DOHH2 (cell line): ENCODE results near the gene CPSF7.
"Not testable (repeated sequence)": the region's sequence is repeated elsewhere in the genome, so short reads cannot be mapped to it uniquely, and the experiment has no call there.

Experiments used
- H3F3A ChIP-seq: fragments of 200-600 bp; sonication (generic), shearing (Covaris generic); 2 replicates; pipeline ENCODE4 v1.6.0; 2016; ENCODE audit warnings: antibody characterized with exemption, mild to moderate bottlenecking; ENCODE audit not compliant: control insufficient read depth, insufficient read depth
- H3K27ac ChIP-seq: fragments of 200-600 bp; sonication (generic); 2 replicates; pipeline ENCODE4 v1.5.1; 2014; ENCODE audit warnings: low read depth, mild to moderate bottlenecking, low read length, moderate library complexity
- H3K27me3 ChIP-seq: fragments of 200-600 bp; sonication (generic); 2 replicates; pipeline ENCODE4 v1.6.1; 2014; ENCODE audit warnings: mild to moderate bottlenecking, low read length, mixed read lengths; ENCODE audit not compliant: control insufficient read depth
- H3K36me3 ChIP-seq: fragments of 200-600 bp; sonication (generic); 2 replicates; pipeline ENCODE4 v1.6.1; 2014; ENCODE audit warnings: mild to moderate bottlenecking, low read length, moderate library complexity, mixed read lengths; ENCODE audit not compliant: control insufficient read depth
- H3K4me1 ChIP-seq: fragments of 200-600 bp; sonication (generic); 2 replicates; pipeline ENCODE4 v1.6.1; 2014; ENCODE audit warnings: mild to moderate bottlenecking, low read length, mixed read lengths; ENCODE audit not compliant: control insufficient read depth
- H3K4me2 ChIP-seq: fragments of 200-600 bp; sonication (generic); 2 replicates; pipeline ENCODE4 v1.6.0; 2014; ENCODE audit warnings: mild to moderate bottlenecking, low read length, moderate library complexity
- H3K4me3 ChIP-seq: fragments of 200-600 bp; sonication (generic); 2 replicates; pipeline ENCODE4 v1.5.1; 2014; ENCODE audit warnings: mild to moderate bottlenecking, low read length, mixed read lengths
- H3K79me2 ChIP-seq: fragments of 200-600 bp; sonication (generic); 2 replicates; pipeline ENCODE4 v1.6.1; 2014; ENCODE audit warnings: mild to moderate bottlenecking, low read length, mixed read lengths; ENCODE audit not compliant: control insufficient read depth
- H3K9me2 ChIP-seq: fragments of 200-600 bp; sonication (generic); replicated peaks from 2 replicates; pipeline ENCODE4 v1.6.1; 2014; ENCODE audit warnings: mild to moderate bottlenecking, low read length, mixed read lengths; ENCODE audit not compliant: control insufficient read depth
- H3K9me3 ChIP-seq: fragments of 200-600 bp; sonication (generic); 2 replicates; pipeline ENCODE4 v1.6.1; 2014; ENCODE audit warnings: antibody characterized with exemption, low read length, mixed read lengths; ENCODE audit not compliant: control insufficient read depth, insufficient read depth
- H4K20me1 ChIP-seq: fragments of 200-600 bp; sonication (generic); 2 replicates; pipeline ENCODE4 v1.6.0; 2014; ENCODE audit warnings: low read depth, mild to moderate bottlenecking, antibody characterized with exemption, low read length, moderate library complexity; ENCODE audit not compliant: control insufficient read depth, insufficient read depth
- EZH2phosphoT487 ChIP-seq: fragments of 200-600 bp; sonication (generic); IDR thresholded peaks from 2 replicates; pipeline ENCODE4 v1.6.1; 2017; ENCODE audit warnings: borderline replicate concordance, mild to moderate bottlenecking, antibody characterized with exemption, low read length, moderate library complexity, mixed read lengths
- TF ChIP-seq, protein P1 (sequence below): fragments of 200-600 bp; sonication (generic); IDR thresholded peaks from one replicate; pipeline ENCODE4 v1.5.1; 2014; ENCODE audit warnings: antibody characterized with exemption, mild to moderate bottlenecking, low read depth, low read length; ENCODE audit not compliant: poor library complexity, severe bottlenecking

The CPSF7 gene

DNA sequence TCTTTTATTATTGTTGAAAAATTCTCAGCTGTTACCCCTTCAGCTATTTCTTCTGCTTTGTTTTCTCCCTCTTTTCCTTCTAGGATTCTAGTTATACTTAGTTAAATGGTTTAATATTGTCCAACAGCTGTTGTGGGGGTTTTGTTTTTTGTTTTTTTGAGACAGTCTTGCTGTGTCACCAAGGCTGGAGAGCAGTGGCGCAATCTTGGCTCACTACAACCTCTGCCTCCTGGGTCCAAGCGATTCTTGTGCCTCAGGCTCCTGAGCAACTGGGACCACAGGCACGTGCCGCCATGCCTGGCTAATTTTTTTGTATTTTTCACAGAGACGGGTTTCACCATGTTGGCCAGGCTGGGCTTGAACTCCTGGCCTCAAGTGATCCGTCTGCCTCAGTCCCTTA lies 12.8 kb upstream of the CPSF7 start:
- Histone ChIP-seq H3K9me2 (no peaks in the 10 kb centered on the region), H3K4me3 (no peak overlapping the region), H3K4me2 (no peak overlapping the region), H4K20me1 (peaks cover 3% of the 10 kb centered on the region; the same call in 1 of the 2 replicates), H3K27me3 (no peaks in the 10 kb centered on the region), H3K9me3 (no peaks in the 10 kb centered on the region), H3K27ac (no peak overlapping the region), H3K36me3 (peaks cover 84% of the 10 kb centered on the region), H3K4me1 (peaks cover 3% of the 10 kb centered on the region), H3K79me2 (peaks cover 69% of the 10 kb centered on the region), H3F3A (peaks cover 15% of the 10 kb centered on the region)
- no peak for TF ChIP-seq EZH2phosphoT487
- TF ChIP-seq, protein P1, sequence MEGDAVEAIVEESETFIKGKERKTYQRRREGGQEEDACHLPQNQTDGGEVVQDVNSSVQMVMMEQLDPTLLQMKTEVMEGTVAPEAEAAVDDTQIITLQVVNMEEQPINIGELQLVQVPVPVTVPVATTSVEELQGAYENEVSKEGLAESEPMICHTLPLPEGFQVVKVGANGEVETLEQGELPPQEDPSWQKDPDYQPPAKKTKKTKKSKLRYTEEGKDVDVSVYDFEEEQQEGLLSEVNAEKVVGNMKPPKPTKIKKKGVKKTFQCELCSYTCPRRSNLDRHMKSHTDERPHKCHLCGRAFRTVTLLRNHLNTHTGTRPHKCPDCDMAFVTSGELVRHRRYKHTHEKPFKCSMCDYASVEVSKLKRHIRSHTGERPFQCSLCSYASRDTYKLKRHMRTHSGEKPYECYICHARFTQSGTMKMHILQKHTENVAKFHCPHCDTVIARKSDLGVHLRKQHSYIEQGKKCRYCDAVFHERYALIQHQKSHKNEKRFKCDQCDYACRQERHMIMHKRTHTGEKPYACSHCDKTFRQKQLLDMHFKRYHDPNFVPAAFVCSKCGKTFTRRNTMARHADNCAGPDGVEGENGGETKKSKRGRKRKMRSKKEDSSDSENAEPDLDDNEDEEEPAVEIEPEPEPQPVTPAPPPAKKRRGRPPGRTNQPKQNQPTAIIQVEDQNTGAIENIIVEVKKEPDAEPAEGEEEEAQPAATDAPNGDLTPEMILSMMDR, result no peak

DNA sequence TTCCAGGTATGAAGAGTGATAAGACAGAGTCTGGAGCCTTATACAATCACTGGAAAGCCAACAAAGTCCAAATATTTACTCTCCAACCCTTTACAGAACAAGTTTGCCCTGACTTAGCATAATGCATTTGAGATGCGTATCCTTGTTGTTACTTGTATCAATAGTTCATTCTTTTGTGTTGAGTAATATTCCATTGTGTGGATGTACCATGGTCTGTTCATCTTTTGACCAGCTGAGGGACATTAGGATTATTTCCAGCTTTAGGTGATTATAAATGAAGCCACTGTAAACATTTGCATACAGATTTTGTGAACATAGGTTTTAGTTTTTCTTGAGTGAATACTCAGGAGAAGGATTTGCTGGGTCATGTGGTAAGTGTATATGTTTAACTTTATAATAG lies 9.8 kb upstream of the CPSF7 start:
- peaks cover 17% of the 10 kb centered on the region for H4K20me1 ChIP-seq
- peaks cover 83% of the 10 kb centered on the region for H3K79me2 ChIP-seq
- H3K36me3 ChIP-seq, result peaks cover 79% of the 10 kb centered on the region
- H3K27me3 ChIP-seq, result no peaks in the 10 kb centered on the region
- no peak overlapping the region for H3K27ac ChIP-seq
- H3K9me3 ChIP-seq, result no peaks in the 10 kb centered on the region
- no peak overlapping the region for H3K4me3 ChIP-seq
- TF ChIP-seq EZH2phosphoT487, result no peak
- TF ChIP-seq, protein P1, result no peak
- no peak overlapping the region for H3K4me2 ChIP-seq
- H3K9me2 ChIP-seq, result no peaks in the 10 kb centered on the region
- 0 out of 2 replicates have a peak, but pooled peaks cover 5% of the 10 kb centered on the region for H3K4me1 ChIP-seq
- peaks cover 4% of the 10 kb centered on the region for H3F3A ChIP-seq

DNA sequence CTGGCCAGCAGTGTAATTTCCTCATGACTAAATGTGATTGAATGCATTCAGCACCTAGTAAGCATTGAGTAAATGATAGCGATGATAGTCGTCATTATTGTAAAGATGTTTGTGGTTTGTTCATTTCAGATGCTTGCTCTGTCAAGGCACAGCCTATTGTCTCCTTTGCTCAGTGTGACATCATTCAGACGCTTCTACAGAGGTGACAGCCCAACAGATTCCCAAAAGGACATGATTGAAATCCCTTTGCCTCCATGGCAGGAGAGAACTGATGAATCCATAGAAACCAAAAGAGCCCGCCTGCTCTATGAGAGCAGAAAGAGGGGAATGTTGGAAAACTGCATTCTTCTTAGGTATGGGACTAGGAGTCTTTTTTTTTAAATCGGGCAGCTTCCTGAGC lies 7.7 kb upstream of the CPSF7 start:
- Histone ChIP-seq H3F3A (peaks cover 7% of the 10 kb centered on the region), H3K27ac (no peak overlapping the region), H3K4me1 (peaks cover 7% of the 10 kb centered on the region; the same call in 1 of the 2 replicates), H3K4me2 (no peak overlapping the region), H4K20me1 (peaks cover 20% of the 10 kb centered on the region), H3K4me3 (no peak overlapping the region), H3K27me3 (no peaks in the 10 kb centered on the region), H3K36me3 (peaks cover 74% of the 10 kb centered on the region), H3K9me3 (no peaks in the 10 kb centered on the region), H3K79me2 (peaks cover 89% of the 10 kb centered on the region), H3K9me2 (no peaks in the 10 kb centered on the region)
- TF ChIP-seq, protein P1, result no peak
- TF ChIP-seq EZH2phosphoT487, result no peak

DNA sequence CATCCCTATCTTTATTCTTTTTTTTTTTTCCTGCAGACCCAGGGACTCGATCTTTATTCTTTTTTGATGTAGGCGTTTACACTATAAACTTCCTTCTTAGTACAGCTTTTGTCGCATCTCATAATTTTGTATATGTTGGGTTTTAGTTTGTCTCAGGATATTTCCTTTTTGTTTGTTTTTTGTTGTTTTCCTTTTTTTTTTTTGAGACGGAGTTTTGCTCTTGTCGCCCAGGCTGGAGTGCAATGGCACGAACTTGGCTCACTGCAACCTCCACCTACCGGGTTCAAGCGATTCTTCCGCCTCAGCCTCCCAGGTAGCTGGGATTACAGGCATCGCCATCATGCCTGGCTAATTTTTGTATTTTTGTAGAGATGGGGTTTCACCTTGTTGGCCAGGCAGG lies 1.1 kb upstream of the CPSF7 start:
- H3K4me1 ChIP-seq, result peaks cover 44% of the 10 kb centered on the region
- peaks cover 76% of the 10 kb centered on the region for H3K36me3 ChIP-seq

More for the DNA sequence above, 1.1 kb upstream of the CPSF7 start:
- H3K27me3 ChIP-seq, H3K9me3 ChIP-seq, H3F3A ChIP-seq, H3K9me2 ChIP-seq: not testable (repeated sequence)
- peak overlapping the region; percentile 90 for H3K4me3 ChIP-seq
- H3K27ac ChIP-seq, result peak overlapping the region; percentile 79; the same call in 1 of the 2 replicates
- H4K20me1 ChIP-seq, result peaks cover 22% of the 10 kb centered on the region
- H3K79me2 ChIP-seq, result peaks cover 97% of the 10 kb centered on the region
- peak overlapping the region; percentile 72 for H3K4me2 ChIP-seq
